ENCODE measurements around the gene DPCD. TPM values are rescaled to one million over a fixed set of nuclear protein-coding genes. Genes with fewer than 3 reads are reported as not detected.

The DPCD gene
- total RNA-seq, 1 experiment from 2014 or later = 39.5 TPM

GRCh38 chr10:101567165-101568006, 20.7 kb upstream of the DPCD start:
- no peak for TF ChIP-seq MAX (IDR thresholded peaks at IDR 0.05)
- no peaks in the 10 kb centered on the region for H3K79me2 ChIP-seq (ENCODE audit: insufficient read depth, low read length)
- H3K9me3 ChIP-seq (ENCODE audit: control insufficient read depth in 1 of 2, insufficient read depth in 1 of 2, low read depth in 1 of 2, low read length in 2 of 2) = no peaks in the 10 kb centered on the region
- BruUV-seq (replicated peaks) = no TSS peak
- H3K27me3 ChIP-seq (ENCODE audit: insufficient read depth, low read length) = no peaks in the 10 kb centered on the region; the same call in 1 of the 2 replicates
- no peaks in the 10 kb centered on the region for H4K20me1 ChIP-seq (ENCODE audit: insufficient read depth)
- no peak overlapping the region for H3K4me3 ChIP-seq (replicated peaks in 1 of 2; ENCODE audit: low read depth in 1 of 2, low read length in 2 of 2)
- H3K36me3 ChIP-seq (ENCODE audit: control insufficient read depth in 1 of 2, insufficient read depth in 2 of 2, low read length in 2 of 2) = no peaks in the 10 kb centered on the region
- no peaks in the 10 kb centered on the region for H3K9me2 ChIP-seq (ENCODE audit: insufficient read depth)
- H3K27ac ChIP-seq (ENCODE audit: low read depth, low read length) = no peak overlapping the region
- ATAC-seq (no peak), DNase-seq (ENCODE audit: low read depth, low spot score) (no peak)
- ChIA-PET CTCF (interaction anchor here (1.0 to 1.5 kb wide), 3 partner anchors 123 to 353 kb away, joined by 3 to 13 read pairs (median 4); no protein-coding TSS in a partner anchor), RAD21 (ENCODE audit: low non-redundant PET in 1 of 2, low total read pairs in 2 of 2, uncharacterized antibody in 2 of 2, unreplicated experiment in 2 of 2) (interaction anchor here in 1 of 2 experiments (3.7 kb wide), 1 partner anchor 353 kb away, joined by 31 read pairs; no protein-coding TSS in a partner anchor), POLR2A (no interaction called here)
- H3K4me1 ChIP-seq (ENCODE audit: control insufficient read depth in 1 of 2, insufficient read depth in 2 of 2, low read length in 2 of 2) = peaks cover 11 to 22% of the 10 kb centered on the region in 2 experiments
- no peak overlapping the region for H3K9ac ChIP-seq (ENCODE audit: low read length)
- H2AFZ ChIP-seq (ENCODE audit: low read depth, low read length, poor library complexity, severe bottlenecking) = no peak overlapping the region
- intact Hi-C loops (cut with micrococcal nuclease) = no loop called here
- no peak overlapping the region for H3K4me2 ChIP-seq (ENCODE audit: low read length)

- no peak overlapping the region for H3K4me3 ChIP-seq (replicated peaks in 1 of 2; ENCODE audit: low read depth in 1 of 2, low read length in 2 of 2)
- DNase-seq (ENCODE audit: low read depth, low spot score) (no peak), ATAC-seq (no peak)
- ChIA-PET CTCF (interaction anchor here (1.0 to 3.2 kb wide), 4 partner anchors 124 to 354 kb away, joined by 3 to 51 read pairs (median 8); no protein-coding TSS in a partner anchor), RAD21 (ENCODE audit: low non-redundant PET in 1 of 2, low total read pairs in 2 of 2, uncharacterized antibody in 2 of 2, unreplicated experiment in 2 of 2) (interaction anchor here (2.9 to 3.7 kb wide), 1 partner anchor 354 kb away, joined by 26 to 31 read pairs; no protein-coding TSS in a partner anchor), POLR2A (no interaction called here)
- H3K79me2 ChIP-seq (ENCODE audit: insufficient read depth, low read length) = no peaks in the 10 kb centered on the region
- no peaks in the 10 kb centered on the region; the same call in 1 of the 2 replicates for H3K27me3 ChIP-seq (ENCODE audit: insufficient read depth, low read length)
- TF ChIP-seq SIN3A (IDR thresholded peaks at IDR 0.05; ENCODE audit: low read depth) (no peak), SP1 (IDR thresholded peaks at IDR 0.05; ENCODE audit: low read depth) (no peak), REST (IDR thresholded peaks at IDR 0.05; ENCODE audit: low read depth) (no peak)
- H3K4me2 ChIP-seq (ENCODE audit: low read length) = no peak overlapping the region
- H2AFZ ChIP-seq (ENCODE audit: low read depth, low read length, poor library complexity, severe bottlenecking) = no peak overlapping the region
- peaks cover 11 to 22% of the 10 kb centered on the region in 2 experiments for H3K4me1 ChIP-seq (ENCODE audit: control insufficient read depth in 1 of 2, insufficient read depth in 2 of 2, low read length in 2 of 2)
- BruUV-seq (replicated peaks) = no TSS peak
- H3K9me3 ChIP-seq (ENCODE audit: control insufficient read depth in 1 of 2, insufficient read depth in 1 of 2, low read depth in 1 of 2, low read length in 2 of 2) = no peaks in the 10 kb centered on the region
- intact Hi-C loops (cut with micrococcal nuclease) = no loop called here
- no peak overlapping the region for H3K9ac ChIP-seq (ENCODE audit: low read length)
- H3K9me2 ChIP-seq (ENCODE audit: insufficient read depth) = no peaks in the 10 kb centered on the region
- no peaks in the 10 kb centered on the region for H4K20me1 ChIP-seq (ENCODE audit: insufficient read depth)
- H3K36me3 ChIP-seq (ENCODE audit: control insufficient read depth in 1 of 2, insufficient read depth in 2 of 2, low read length in 2 of 2) = no peaks in the 10 kb centered on the region
- H3K27ac ChIP-seq (ENCODE audit: low read depth, low read length) = no peak overlapping the region
Observed at GRCh38 chr10:101568054-101568745, 19.9 kb upstream of the DPCD start.

Data from HCT116 (cell line).